GM23338 (cell line): Measurements from ENCODE around the gene ROCK1. TPM values are rescaled to one million over a fixed set of nuclear protein-coding genes. Genes with fewer than 3 reads are reported as not detected.

Source experiments
- EZH2 ChIP-seq: fragments of 200-600 bp; sonication (generic); IDR thresholded peaks from one replicate; pipeline ENCODE4 v1.8.0; 2017; ENCODE audit warnings: antibody characterized with exemption, mild to moderate bottlenecking, low read depth; ENCODE audit not compliant: unreplicated experiment
- EZH2phosphoT487 ChIP-seq: fragments of 200-600 bp; sonication (generic); IDR thresholded peaks from one replicate; pipeline ENCODE4 v1.8.1; 2018; ENCODE audit warnings: antibody characterized with exemption; ENCODE audit not compliant: unreplicated experiment
- JUNB ChIP-seq: IDR thresholded peaks from one replicate; pipeline ENCODE4 v1.6.1; 2016; ENCODE audit warnings: antibody characterized with exemption; ENCODE audit not compliant: unreplicated experiment
- NANOG ChIP-seq: IDR thresholded peaks from 2 replicates; pipeline ENCODE4 v1.6.1; 2016; ENCODE audit warnings: antibody characterized with exemption, borderline replicate concordance
- POLR2AphosphoS5 ChIP-seq: IDR thresholded peaks from 2 replicates; pipeline ENCODE4 v1.6.1; 2016; ENCODE audit warnings: antibody characterized with exemption, low read depth
- STAT1 ChIP-seq: IDR thresholded peaks from one replicate; pipeline ENCODE4 v1.6.1; 2016; ENCODE audit warnings: antibody characterized with exemption; ENCODE audit not compliant: unreplicated experiment
- ZNF114 ChIP-seq: fragments of 250-450 bp; sonication (Bioruptor Pico); IDR thresholded peaks from 2 replicates; pipeline ENCODE4 v1.5.0; 2020; ENCODE audit warnings: mild to moderate bottlenecking, moderate library complexity
- polyA plus RNA-seq: library from polyadenylated mRNA; unstranded; fragments of >200 nt; fragmentation: Nextera tagmentation; extraction: Ambion mirVana; gene quantifications from 2 replicates; pipeline ENCODE4 v1.2.1, GENCODE V29; 2016
- total RNA-seq: library from RNA; depleted of rRNA; stranded (reverse); fragments of >200 nt; shearing (Covaris generic); gene quantifications from 2 replicates; pipeline ENCODE4 v1.2.3, GENCODE V29; 2014
- TF ChIP-seq, protein P1 (sequence below): fragments of 250-450 bp; sonication (Bioruptor Pico); IDR thresholded peaks from 2 replicates; pipeline ENCODE4 v1.5.0; 2020; ENCODE audit warnings: mild to moderate bottlenecking, moderate library complexity
- TF ChIP-seq, protein P2 (sequence below), 2 experiments: fragments of 200-600 bp in 1 of 2; sonication (generic) in 1 of 2; conservative IDR thresholded peaks; 2 replicates each; pipeline versions ENCODE4 v1.5.1 to v1.6.1; 2016 to 2017; ENCODE audit warnings: antibody characterized with exemption in 2 of 2, low read depth in 2 of 2, mild to moderate bottlenecking in 2 of 2, moderate library complexity in 1 of 2
- TF ChIP-seq, protein P3 (sequence below): IDR thresholded peaks from 2 replicates; pipeline ENCODE4 v1.6.1; 2016; ENCODE audit warnings: antibody characterized with exemption
- TF ChIP-seq, protein P4 (sequence below): IDR thresholded peaks from one replicate; pipeline ENCODE4 v1.6.1; 2018; ENCODE audit warnings: antibody characterized with exemption; ENCODE audit not compliant: unreplicated experiment

ROCK1 gene
- total and polyA plus RNA-seq, 2 experiments from 2014 or later = 37.2 to 42.8 TPM

DNA sequence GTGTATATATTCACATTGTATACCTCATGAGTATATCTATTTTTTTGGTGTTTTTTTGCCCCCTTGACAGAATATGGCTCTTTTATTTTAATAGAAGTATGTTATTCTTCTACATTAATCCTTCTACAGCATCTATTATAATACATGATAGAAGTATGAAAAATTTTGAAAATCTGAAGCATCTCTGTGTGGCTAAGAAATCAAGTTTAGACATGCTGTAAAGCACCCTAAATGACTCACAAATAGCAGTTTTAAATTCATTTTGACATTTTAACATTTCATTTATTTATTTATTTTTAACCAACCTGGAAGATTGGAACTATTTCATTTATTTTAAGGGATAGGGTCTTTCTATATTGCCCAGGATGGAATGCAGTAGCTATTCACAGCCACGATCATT lies 33.8 kb upstream of the ROCK1 start (continued):
- TF ChIP-seq, protein P1, sequence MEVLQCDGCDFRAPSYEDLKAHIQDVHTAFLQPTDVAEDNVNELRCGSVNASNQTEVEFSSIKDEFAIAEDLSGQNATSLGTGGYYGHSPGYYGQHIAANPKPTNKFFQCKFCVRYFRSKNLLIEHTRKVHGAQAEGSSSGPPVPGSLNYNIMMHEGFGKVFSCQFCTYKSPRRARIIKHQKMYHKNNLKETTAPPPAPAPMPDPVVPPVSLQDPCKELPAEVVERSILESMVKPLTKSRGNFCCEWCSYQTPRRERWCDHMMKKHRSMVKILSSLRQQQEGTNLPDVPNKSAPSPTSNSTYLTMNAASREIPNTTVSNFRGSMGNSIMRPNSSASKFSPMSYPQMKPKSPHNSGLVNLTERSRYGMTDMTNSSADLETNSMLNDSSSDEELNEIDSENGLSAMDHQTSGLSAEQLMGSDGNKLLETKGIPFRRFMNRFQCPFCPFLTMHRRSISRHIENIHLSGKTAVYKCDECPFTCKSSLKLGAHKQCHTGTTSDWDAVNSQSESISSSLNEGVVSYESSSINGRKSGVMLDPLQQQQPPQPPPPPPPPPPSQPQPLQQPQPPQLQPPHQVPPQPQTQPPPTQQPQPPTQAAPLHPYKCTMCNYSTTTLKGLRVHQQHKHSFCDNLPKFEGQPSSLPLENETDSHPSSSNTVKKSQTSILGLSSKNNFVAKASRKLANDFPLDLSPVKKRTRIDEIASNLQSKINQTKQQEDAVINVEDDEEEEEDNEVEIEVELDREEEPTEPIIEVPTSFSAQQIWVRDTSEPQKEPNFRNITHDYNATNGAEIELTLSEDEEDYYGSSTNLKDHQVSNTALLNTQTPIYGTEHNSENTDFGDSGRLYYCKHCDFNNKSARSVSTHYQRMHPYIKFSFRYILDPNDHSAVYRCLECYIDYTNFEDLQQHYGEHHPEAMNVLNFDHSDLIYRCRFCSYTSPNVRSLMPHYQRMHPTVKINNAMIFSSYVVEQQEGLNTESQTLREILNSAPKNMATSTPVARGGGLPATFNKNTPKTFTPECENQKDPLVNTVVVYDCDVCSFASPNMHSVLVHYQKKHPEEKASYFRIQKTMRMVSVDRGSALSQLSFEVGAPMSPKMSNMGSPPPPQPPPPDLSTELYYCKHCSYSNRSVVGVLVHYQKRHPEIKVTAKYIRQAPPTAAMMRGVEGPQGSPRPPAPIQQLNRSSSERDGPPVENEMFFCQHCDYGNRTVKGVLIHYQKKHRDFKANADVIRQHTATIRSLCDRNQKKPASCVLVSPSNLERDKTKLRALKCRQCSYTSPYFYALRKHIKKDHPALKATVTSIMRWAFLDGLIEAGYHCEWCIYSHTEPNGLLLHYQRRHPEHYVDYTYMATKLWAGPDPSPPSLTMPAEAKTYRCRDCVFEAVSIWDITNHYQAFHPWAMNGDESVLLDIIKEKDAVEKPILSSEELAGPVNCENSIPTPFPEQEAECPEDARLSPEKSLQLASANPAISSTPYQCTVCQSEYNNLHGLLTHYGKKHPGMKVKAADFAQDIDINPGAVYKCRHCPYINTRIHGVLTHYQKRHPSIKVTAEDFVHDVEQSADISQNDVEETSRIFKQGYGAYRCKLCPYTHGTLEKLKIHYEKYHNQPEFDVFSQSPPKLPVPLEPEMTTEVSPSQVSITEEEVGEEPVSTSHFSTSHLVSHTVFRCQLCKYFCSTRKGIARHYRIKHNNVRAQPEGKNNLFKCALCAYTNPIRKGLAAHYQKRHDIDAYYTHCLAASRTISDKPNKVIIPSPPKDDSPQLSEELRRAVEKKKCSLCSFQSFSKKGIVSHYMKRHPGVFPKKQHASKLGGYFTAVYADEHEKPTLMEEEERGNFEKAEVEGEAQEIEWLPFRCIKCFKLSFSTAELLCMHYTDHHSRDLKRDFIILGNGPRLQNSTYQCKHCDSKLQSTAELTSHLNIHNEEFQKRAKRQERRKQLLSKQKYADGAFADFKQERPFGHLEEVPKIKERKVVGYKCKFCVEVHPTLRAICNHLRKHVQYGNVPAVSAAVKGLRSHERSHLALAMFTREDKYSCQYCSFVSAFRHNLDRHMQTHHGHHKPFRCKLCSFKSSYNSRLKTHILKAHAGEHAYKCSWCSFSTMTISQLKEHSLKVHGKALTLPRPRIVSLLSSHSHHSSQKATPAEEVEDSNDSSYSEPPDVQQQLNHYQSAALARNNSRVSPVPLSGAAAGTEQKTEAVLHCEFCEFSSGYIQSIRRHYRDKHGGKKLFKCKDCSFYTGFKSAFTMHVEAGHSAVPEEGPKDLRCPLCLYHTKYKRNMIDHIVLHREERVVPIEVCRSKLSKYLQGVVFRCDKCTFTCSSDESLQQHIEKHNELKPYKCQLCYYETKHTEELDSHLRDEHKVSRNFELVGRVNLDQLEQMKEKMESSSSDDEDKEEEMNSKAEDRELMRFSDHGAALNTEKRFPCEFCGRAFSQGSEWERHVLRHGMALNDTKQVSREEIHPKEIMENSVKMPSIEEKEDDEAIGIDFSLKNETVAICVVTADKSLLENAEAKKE (CRISPR knock-in tag) = no peak
- TF ChIP-seq, protein P2, sequence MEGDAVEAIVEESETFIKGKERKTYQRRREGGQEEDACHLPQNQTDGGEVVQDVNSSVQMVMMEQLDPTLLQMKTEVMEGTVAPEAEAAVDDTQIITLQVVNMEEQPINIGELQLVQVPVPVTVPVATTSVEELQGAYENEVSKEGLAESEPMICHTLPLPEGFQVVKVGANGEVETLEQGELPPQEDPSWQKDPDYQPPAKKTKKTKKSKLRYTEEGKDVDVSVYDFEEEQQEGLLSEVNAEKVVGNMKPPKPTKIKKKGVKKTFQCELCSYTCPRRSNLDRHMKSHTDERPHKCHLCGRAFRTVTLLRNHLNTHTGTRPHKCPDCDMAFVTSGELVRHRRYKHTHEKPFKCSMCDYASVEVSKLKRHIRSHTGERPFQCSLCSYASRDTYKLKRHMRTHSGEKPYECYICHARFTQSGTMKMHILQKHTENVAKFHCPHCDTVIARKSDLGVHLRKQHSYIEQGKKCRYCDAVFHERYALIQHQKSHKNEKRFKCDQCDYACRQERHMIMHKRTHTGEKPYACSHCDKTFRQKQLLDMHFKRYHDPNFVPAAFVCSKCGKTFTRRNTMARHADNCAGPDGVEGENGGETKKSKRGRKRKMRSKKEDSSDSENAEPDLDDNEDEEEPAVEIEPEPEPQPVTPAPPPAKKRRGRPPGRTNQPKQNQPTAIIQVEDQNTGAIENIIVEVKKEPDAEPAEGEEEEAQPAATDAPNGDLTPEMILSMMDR (conservative IDR thresholded peaks at IDR 0.05; ENCODE audit: low read depth in 2 of 2) = no peak
- TF ChIP-seq, protein P3, sequence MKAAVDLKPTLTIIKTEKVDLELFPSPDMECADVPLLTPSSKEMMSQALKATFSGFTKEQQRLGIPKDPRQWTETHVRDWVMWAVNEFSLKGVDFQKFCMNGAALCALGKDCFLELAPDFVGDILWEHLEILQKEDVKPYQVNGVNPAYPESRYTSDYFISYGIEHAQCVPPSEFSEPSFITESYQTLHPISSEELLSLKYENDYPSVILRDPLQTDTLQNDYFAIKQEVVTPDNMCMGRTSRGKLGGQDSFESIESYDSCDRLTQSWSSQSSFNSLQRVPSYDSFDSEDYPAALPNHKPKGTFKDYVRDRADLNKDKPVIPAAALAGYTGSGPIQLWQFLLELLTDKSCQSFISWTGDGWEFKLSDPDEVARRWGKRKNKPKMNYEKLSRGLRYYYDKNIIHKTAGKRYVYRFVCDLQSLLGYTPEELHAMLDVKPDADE = no peak
- no peak for TF ChIP-seq JUNB
- TF ChIP-seq EZH2phosphoT487 = no peak
- TF ChIP-seq POLR2AphosphoS5 = no peak
- TF ChIP-seq EZH2 = no peak
- no peak for TF ChIP-seq STAT1
- TF ChIP-seq, protein P4, sequence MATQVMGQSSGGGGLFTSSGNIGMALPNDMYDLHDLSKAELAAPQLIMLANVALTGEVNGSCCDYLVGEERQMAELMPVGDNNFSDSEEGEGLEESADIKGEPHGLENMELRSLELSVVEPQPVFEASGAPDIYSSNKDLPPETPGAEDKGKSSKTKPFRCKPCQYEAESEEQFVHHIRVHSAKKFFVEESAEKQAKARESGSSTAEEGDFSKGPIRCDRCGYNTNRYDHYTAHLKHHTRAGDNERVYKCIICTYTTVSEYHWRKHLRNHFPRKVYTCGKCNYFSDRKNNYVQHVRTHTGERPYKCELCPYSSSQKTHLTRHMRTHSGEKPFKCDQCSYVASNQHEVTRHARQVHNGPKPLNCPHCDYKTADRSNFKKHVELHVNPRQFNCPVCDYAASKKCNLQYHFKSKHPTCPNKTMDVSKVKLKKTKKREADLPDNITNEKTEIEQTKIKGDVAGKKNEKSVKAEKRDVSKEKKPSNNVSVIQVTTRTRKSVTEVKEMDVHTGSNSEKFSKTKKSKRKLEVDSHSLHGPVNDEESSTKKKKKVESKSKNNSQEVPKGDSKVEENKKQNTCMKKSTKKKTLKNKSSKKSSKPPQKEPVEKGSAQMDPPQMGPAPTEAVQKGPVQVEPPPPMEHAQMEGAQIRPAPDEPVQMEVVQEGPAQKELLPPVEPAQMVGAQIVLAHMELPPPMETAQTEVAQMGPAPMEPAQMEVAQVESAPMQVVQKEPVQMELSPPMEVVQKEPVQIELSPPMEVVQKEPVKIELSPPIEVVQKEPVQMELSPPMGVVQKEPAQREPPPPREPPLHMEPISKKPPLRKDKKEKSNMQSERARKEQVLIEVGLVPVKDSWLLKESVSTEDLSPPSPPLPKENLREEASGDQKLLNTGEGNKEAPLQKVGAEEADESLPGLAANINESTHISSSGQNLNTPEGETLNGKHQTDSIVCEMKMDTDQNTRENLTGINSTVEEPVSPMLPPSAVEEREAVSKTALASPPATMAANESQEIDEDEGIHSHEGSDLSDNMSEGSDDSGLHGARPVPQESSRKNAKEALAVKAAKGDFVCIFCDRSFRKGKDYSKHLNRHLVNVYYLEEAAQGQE = no peak
- no peak for TF ChIP-seq ZNF114 (CRISPR knock-in tag)
- TF ChIP-seq NANOG = no peak
